NCI-H2107 (cell line): ENCODE results near the gene WNK3.
"Not testable (repeated sequence)": the region's sequence is repeated elsewhere in the genome, so short reads cannot be mapped to it uniquely, and the experiment has no call there.

Experiments
- DNase-seq: peaks from one replicate; lab custom pipeline; 2025; lab: John Stamatoyannopoulos, UW

WNK3 gene

DNA sequence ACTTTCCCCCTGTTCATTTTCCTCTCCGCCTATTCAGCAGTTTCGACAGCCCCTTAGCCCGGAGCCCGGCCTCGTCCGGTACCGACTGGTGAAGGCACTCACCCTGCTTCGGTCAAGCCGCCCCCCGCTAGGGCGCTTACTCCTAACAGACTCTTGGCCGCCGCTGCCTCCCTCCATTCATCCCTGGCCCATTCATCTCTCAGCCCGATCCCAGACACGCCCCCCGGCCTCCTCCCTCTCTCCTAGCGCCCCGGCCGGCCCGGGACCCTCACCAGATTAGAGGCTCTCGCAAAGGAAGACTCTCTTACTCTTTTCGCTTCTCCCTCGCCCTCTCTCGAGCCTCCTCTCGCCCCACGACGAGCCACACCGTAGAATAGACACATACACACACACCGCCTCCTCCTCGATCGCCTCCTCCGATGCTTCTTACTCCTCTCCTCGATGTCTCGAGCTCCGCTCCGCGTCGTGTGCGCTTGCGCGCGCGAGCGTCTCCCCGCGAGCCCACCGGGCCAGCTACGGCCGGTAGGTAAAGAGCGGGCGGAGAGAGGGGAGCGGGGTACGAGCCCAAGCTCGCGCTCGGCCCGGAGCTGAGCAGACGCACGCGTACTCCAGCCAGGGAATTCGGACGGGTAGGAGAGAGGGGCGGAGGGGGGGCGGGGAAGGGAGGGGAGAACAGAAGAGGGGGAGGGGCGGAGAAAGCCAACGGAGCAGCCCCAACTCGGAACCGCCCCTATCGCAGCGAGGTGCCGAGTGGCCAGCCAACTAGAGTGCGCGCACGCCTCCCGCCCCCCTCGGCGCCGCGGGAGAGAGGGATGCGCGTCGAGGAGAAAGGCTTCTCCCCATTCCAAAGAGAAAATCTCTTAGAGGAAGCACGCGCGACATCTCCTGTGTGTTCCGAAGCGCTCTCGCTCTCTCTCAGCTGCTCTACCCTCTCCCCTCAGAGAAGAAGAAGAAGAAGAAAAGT, at the start of gene WNK3:
WNK3 (minus strand) TSS at position 633 of the 964 bp plus-strand sequence.
- peak; percentile 89 for DNase-seq

DNA sequence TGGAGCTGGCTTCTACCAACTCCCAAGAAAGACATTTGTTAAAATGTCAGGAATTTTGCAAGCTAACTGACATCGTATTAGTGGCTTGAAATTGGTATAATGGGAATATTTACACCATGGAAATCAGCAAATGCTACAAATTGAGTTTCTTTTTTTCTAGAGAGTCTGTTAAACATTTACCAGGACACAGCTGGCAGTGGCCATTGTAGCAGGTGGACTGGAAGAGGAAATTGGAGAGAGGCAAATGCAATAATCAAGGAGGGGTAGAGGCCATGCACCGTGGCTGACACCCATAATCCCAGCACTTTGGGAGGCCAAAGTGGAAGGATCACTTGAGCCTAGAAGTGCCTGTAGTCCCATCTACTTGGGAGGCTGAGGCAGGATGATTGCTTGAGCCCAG, 49.4 kb upstream of the WNK3 start:
- DNase-seq, result no peak

DNA sequence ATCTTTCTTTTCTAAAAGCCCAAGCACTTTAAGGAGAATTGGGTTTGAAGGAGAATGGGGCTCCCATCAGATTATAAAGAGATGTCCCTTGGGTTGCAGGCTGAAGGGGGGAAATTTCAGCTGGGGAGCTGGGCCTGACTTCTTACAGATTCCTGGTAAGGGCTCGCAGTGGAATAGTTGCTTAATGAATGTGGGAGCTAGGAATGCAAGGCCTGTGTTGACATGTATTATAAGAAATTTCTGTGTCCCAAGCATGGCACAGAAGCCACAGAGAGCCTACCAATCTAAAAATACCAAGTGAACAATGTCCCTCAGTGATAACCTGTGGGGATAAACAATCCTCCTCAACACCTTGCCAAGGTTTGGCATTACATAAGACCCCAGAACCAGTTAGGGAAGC, 39.3 kb upstream of the WNK3 start:
- no peak for DNase-seq

DNA sequence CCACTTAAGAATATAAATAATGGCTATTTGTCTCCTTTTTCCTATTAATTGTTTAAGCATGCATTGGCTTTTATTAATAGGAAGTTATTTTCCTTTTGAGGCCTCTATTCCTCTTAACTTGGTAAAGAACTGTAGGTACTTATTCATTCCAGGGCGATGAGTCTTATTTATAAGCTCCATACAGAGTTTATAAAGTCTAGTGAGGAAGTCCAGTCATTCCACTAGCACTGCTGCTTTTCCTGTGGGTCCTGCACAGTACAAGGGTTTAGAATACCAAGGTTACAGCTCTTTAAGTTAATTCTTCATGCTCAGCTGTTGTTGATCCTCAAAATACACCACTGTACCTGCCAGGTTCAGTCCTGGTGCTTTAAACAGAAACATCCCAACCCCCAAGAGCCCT, 28.5 kb upstream of the WNK3 start:
- DNase-seq, result no peak

DNA sequence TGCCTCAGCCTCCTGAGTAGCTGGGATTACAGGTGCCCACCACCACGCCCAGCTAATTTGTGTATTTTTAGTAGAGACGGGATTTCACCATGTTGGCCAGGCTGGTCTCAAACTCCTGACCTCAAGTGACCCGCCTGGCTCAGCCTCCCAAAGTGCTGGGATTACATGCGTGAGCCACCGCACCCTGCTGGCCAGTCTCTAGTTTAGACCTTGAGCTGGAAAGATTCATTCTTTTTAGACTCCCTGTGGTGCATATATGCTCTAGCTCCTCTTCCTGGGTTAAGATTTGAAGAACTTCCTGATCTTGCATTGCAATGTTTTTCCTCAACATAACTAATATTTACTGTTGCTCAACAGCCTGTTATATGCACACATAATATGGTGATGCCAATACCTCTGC, 26.8 kb upstream of the WNK3 start:
- not testable (repeated sequence) for DNase-seq

DNA sequence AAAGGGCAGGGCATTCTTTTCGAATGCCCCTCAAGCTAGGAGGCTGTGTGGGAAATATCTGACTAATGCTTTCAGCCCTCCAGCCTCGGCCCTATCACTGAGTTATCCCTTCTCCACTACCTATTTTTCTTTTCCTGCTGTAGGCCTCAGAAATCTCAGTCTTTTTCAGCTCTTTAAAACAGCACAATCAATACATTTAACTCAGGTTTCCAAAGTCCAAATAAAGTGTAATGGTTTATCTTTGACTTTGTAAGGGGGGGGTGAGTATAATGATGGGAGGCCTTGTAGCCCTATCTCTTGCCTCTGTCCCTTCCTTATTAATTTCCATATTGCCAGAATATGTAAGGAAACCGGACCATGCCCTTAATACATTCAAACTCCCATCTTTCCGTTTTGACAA, 1.6 kb upstream of the WNK3 start:
- DNase-seq, result no peak

DNA sequence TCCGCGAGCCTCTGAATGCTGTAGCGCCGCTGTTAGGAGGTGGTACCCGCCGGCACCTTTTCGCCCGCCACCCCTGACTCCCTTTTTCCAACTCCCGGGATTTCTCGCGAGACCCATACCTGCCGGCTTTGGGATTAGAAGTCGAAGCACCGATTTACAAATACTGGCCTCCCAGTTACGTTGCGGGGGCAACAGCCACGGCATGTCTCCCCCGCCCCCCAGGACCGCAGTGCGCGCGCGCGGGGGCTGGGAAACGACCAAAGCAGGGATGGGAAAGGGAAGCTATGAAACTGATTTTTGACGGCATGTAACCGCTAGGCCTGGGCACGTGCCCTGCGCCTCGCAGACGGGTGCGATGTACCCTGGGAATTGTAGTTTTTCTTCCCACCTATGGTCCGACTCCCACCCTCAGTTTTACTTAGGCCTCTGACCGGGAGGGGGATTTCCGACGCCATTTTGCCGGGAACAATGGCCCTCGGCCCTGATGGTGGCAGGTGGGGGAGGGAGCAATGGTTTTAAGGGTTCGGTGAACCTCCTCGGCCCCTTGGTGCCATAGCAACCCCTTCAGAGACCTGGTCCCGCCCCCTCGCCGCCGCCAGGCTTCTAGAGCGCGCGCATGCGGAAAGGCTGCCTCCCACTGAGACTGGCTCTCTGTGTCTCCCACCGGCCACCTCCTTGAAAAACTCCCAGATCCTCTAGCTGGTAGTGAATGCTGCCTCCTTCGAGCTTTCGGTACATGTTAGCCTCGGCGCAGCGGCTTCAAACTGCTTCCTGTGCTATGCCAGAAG, 772 bp upstream of the WNK3 start:
- DNase-seq, result peak; percentile 66

DNA sequence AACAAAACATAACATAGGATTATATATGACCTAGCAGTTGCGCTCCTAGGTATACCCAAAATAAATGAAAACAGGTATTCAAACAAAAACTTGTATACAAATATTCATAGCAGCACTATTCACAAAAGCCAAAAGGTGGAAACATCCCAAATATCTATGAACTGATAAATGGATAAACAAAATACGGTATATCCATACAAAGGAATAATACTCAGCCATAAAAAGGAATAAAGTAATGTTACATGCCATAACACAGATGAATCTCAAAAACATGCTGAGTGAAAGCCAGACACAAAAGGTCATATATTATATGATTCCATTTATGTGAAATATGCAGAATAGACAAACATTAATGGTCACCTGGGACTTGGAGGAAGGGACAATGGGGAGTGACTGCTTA, 5.2 kb downstream of the WNK3 start:
- no peak for DNase-seq

DNA sequence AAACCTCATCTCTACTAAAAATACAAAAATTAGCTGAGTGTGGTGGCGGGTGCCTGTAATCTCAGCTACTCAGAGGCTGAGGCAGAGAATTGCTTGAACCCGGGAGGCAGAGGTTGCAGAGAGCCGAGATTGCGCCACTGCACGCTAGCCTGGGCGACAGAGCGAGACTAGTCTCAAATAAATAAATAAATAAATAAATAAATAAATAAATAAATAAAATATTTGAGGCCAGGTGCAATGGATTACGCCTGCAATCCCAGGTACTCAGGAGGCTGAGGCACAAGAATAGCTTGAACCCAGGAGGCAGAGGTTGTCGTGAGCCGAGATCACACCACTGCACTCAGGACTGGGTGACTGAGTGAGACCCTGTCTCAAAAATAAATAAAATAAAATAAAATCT, 20.5 kb downstream of the WNK3 start:
- not testable (repeated sequence) for DNase-seq

DNA sequence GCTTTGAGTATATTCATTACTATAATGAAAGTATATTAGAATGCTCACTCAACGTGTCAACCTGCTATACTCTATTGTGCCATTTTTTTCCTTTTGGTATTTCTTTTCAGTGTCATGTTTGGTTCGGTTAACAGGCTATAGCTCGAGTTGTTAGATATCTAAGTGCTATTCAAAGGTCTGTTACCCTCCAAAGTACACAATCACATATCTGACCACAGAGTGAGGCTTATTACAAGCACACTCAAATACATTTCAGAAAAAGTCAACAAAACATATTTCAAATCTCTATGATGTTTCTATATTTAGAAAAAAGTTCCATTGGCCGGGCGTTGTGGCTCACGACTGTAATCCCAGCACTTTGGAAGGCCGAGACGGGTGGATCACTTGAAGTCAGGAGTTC, 32.8 kb downstream of the WNK3 start:
- DNase-seq, result no peak

DNA sequence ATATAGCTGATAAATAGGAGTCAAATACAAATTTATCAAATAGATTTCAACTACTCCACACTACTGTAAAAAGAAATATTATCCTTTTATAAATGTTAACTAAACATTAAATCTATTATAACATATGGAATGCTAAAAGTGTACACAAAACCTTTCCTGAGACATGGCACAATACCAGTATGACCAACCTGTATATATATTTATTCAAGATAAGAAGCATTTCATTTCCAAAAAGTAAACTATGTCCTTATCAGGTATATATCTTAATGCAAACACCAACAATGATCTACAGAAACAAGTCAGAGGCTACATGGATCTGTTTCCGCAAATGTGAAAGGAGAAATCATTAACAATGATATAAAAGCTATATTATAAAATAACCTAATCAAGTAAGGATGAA, 37.8 kb downstream of the WNK3 start:
- no peak for DNase-seq

DNA sequence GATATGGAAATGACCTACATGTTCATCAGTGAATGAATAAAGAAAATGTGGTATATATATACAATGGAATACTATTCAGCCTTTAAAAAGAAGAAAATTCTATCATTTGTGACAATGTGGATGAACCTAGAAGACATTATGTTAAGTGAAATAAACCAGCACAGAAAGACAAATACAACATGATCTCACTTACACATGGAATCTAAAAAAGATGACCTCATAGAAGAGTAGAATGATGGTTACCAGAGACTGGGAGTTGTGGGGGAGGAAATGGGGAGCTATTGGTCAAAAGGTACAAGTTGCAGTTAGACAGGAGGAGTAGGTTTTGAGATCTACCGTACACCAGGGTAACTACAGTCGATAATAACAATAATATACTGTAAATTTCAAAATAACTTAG, 51.5 kb downstream of the WNK3 start:
- no peak for DNase-seq

DNA sequence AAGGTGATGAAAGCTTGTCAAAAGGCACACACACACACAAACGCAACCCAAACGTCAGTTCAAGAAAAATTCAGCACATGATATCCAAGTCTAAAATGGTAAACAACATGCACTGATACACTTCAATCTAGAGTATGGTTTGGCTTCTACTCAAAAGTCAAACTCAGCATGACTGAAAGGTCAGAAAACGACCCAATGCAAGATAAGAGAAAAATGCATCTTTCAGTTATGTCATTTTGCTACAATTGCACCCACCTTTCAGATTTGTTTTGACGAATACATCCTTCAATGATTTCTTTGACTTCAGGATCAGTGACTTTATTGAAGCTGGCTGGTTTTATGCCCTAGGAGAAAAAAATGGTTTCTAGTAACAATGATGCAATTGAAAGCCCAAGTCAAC, 56.3 kb downstream of the WNK3 start:
- no peak for DNase-seq

DNA sequence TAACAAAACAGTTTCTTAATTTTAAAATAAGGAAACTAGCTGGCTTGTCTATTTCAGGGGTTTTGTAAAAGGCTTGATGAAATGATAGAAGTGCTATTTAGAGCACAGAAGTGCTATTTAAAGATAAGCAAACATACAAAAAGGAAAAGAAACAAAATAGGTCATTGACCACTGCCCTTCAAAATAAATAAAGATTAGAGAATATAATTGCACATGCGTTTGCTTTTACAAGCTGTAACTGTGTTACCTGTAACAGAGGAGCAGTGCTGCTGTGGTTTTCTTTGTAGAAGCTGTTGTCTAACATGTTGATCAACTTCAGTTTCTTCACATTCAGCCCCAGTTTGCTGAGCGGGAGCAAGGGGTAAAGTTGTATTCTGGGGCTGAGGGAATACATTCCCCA, 63.5 kb downstream of the WNK3 start:
- no peak for DNase-seq

DNA sequence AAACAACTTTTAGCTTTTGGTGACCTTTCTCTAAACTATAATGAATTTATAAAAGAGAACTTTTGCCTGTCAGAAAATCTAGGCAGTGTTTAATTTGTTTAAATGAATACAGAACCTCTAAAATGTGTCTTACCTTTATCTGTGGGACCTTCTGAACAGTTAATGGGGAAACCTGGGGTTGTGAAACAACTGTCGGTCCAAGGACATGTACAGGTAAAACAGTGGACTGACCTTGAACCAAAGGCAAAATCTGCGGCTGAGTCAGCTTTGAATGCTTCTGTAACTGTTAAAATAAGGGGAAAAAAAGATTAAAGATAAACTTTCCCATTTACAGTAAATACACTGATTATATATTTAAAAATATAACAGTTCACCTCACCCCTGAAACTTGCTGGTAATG, 65.1 kb downstream of the WNK3 start:
- no peak for DNase-seq

DNA sequence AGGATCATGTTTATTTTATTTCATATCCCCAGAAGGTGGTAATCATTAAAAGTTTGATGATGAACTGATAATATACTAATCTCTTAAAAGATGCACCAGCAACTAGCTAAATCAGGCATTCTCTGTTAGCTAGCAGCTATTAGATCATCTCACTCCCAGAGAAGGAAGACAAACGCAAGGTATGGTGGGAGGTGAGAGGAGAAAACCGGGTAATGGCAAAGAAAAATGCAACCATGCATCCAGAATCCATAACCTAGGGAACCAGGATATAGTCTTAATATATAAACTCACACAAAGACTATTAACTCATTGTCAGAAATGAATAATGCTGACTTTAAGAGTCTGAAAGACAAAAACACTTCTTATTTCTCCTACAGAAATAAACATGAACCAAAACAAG, 66.1 kb downstream of the WNK3 start:
- DNase-seq, result no peak

DNA sequence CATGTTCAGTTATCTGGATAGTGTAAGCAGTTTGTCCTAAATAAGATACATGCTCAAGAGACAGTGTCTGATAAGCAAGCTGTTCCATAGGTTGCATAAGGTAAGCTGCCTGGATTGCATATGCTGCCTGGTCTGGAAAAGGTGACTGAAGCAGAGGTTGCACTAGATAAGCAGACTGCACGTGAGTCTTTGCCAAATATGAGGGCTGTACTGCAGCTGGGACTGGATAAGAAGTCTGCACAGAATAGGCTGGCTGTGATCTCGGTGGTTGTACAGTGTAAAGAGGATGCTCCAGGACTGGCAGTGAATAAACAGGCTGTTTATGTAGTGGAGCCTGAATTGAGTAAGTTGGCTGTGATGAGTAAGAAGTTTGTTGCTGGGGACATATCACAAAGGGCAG, 68.9 kb downstream of the WNK3 start:
- DNase-seq, result no peak

DNA sequence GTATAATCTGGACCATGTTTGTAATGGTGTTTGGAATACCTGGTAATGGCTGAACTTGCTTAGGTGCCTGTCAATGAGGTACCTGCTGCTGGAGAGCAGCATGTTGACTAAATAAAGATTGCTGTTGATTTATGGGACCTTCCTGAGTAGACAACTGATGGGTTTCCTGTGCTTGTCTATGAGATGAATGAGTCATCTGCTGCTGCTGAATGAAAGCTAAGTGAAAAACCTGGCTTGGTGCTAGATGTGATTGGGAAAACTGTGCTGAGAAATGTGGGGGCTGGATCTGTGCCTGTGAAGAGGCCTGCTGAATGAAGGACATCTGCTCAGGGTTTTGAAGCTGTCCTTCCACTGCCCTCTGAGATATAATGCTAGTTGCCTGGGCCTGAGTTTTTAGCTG, 69.6 kb downstream of the WNK3 start:
- DNase-seq, result no peak

DNA sequence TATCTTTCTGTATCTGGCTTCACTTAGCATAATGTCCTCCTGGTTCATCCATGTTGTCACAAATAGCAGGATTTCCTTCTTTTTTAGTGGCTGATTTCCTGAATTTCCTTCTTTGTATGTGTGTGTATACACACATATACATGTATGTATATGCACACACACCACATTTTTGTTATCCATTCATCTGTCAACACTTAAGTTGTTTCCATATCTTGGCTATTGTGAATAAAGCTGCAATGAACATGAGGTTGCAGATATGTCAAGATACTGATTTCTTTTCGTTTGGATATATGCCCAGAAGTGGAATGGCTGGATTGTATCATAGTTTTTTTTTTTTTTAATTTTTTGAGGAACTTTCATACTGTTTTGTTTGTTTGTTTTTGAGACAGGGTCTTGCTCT, 76.2 kb downstream of the WNK3 start:
- DNase-seq, result no peak

DNA sequence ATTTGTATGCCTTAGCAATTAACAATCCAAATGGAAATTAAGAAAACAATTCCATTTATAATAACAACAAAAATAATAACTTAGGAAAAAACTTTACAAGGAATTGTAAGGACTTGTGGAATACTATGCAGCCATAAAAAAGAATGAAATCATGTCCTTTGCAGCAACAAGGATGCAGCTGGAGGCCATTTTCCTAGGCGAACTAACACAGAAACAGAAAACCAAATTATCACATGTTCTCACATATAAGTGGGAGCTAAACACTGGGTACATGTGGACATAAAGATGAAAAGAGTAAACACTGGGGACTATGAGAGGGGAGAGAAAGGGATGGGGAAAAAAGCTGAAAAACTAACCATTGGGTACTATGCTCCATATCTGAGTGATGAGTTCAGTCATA, 77.4 kb downstream of the WNK3 start:
- DNase-seq, result no peak

DNA sequence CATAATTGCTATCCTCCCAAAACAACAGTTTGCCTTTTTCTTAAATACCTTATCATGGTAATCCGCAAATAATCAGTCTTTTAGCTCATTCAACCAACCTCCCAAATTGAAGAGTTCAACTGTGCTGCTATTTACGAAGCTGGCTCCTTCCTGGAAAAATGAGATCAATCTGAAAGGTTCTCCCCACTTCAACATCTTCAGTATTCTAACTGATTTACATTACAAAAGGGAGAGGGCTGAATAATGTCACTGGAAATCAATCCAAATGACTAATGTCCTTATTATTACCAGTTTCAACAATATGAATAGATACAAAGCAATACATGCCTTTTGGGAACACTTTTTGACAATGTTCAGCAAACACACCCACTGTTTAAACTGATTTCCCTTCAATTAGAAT, 86.2 kb downstream of the WNK3 start:
- no peak for DNase-seq

DNA sequence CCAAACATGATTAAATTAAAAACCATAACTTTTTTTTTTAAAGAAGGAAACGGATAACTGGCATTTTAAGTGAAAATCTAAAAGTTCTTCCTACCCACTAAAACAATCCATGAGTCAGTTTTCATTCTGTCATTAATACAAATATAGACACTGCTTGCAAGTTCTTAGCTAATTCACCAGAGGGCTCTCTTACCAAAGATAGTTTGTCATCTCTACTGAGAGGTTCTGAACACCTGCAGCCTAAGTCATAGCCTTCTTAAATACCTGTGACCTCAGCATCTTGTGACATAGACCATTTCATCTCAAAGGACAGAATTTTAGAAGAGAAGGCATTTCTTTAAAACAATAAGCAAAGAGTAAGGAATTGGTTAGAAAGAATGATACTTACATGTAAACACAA, 109.5 kb downstream of the WNK3 start:
- DNase-seq, result no peak

DNA sequence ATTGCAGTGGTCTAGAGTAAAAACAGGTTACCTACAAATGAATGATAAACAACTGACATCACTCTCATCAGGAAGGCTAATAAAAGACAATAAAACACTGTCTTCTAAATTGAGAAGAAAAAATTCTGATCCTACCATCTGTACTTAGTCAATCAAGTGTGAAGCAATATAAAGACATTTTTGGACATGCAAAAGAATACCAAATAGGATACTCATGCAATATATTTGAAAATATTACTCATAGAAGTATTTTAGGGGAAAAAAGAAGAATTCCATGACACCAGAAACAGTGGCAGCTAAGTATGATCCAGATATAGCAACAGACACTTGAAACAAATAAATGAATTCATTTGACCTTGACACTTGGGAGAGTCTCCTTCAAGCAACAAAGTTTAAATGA, 111.0 kb downstream of the WNK3 start:
- DNase-seq, result no peak
